Ramos (cell line): ENCODE measurements around the gene PDLIM7.

Experiments used
- in situ Hi-C: fragments of 300-500 bp; cut with MboI; formaldehyde crosslinking; loops from one replicate; pipeline ENCODE4 v1.14.3; 2022; ENCODE audit warnings: low sequenced_read_pairs; ENCODE audit not compliant: unreplicated experiment

Gene PDLIM7

DNA sequence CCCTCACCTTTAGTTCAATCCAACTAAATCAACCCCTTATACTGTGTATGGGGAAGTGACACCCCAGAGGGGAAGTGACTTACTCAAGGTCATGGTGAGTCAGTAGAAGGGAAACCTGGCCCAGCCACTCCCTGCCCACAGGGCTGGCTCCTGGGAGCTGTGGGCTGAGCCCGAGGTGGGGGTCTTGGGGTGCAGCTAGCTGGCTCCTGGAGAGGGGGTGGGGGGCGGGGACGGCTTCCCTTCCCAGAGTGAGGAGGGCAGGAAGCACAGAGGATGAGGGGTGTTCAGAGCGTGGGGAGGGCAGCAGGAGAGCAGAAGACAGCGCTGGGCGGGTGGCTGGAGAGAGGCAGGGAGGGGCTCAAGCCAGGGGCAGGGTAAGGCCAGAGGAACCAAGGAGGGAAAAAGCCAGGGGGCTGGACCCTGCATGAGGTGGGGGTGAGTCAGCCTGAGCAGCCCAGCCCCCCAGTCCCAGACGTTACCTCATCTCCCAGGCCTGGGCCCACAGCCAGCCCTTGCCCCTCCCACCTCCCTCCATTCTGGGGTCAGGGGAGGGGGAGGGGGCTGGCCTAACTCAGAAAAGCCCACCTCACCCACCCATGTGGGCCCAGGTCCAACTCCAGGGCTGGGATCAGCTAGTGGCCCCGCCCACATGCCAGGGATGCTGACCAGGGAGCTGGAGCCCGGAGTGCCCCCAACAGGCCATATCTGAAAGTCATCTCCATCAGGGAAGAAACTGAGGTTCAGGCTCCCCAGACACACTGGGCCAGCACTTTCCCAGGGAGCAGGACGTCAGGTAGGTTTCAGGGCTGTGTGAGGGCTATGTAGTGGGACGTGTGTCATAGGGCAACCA, 2.8 kb downstream of the PDLIM7 start:
- in situ Hi-C loops: loop anchor here (25.0 kb wide), 1 partner anchor 957 kb away; the partner anchor contains the start of genes CDHR2 and RNF44

DNA sequence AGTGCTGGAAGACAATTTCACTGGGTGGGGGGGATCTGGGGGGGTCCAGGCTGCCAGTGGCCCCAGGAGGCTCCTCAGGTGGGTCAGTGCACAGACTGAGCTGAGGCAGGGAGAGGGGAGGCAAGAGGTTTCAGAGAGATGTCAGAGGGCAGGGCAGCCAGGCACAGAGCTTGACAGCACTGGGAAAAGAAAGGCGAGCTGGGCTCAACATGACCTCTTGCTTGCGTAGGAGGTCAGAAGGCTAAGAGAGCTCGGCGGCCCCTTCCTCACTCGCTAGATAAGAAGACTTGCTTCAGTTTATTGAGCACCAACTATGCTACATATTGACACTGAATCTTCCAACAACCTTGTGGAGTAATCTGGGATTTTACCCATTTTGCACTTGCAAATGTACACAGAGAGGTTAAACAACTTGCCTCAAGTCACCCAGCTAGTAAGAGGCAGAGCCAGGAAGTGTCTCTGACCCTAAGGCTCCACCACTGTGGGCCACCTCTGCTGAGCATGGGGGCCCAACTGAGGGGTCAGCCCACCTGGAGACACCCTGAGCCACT, 3.5 kb downstream of the PDLIM7 start:
- in situ Hi-C loops: loop anchor here (25.0 kb wide), 1 partner anchor 957 kb away; the partner anchor contains the start of genes CDHR2 and RNF44

DNA sequence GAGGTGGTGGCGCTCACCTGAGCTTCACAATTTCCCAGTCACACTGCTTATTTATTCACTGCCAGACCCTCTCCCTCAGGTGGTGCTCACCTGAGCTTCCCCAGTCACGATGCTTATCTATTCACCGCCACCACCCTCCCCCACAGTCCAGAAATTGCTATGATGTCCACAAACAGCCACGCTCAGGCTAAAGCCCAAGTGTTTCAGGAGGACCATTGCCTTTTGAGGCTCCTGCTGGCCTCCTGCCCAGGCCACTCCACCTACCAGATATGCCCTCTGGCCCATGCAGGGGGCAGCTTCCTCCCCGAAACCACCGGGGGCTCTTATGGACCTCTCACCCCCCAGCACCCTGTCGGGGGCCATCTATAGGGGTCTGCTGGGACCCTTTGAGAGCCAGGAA, 4.6 kb downstream of the PDLIM7 start:
- in situ Hi-C loops: loop anchor here (25.0 kb wide), 1 partner anchor 956 kb away; the partner anchor contains the start of genes CDHR2 and RNF44

DNA sequence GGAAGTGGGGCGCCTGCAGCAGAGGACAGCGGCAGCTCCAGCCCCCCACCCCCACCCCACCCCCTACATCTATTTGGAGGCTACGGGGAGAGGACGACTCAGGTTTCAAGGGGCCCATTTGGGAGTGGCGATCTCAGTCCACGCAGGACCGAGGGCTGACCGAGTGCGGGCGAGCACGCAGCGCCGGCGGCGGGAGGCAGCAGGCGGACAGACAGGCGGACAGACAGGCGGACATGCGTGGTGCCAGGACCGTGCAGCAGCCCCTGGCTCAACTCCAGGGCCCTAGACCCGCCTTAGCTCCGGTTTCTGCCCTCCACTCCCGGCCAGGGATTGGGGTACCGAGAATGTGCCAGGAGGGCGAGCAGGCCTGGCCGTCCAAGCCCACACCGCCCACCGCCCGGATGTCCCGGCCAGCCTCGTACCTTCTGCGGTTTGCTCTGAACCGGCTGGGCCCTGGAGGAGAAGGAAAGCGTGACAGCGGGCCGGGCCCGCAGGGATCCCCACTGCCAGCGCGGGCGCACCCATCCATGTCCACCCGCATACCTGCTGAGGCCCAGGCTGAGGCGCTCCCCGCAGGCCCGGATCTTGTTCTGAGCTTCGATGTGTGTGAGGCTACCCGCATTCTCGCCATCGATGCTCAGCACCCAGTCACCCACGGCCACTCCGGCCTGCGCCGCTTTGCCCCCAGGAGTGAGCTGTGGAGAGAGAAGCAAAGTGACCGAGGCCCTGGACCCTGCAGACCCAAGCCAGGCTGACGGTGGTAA, 5.2 kb downstream of the PDLIM7 start:
- in situ Hi-C loops: loop anchor here (25.0 kb wide), 1 partner anchor 955 kb away; the partner anchor contains the start of genes CDHR2 and RNF44

DNA sequence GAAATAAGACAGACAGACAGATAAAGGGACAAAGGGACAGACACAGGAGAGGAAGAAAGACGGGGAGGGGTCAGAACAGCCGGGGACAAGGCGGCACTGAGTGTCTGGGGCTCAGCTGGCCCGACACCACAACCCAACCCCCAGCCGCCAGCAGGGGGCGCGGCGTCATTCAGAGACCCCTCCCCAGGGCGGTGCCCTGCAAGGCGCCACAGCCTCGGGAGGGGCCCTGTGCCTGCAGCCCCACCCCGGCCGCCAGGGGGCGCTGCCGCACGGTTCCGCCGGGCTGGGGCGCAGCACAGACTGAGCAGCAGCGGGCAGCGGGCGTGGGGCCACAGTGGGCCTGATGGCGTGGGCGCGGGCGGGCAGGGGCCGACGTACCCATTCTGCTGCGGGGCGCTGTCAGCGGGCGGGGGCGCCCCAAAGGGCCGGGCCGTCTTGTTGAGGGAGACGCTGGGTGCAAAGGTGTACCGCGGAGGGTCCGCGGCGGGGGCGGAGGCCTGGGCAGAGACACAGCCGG, 5.9 kb downstream of the PDLIM7 start:
- in situ Hi-C loops: loop anchor here (25.0 kb wide), 1 partner anchor 954 kb away; the partner anchor contains the start of genes CDHR2 and RNF44

DNA sequence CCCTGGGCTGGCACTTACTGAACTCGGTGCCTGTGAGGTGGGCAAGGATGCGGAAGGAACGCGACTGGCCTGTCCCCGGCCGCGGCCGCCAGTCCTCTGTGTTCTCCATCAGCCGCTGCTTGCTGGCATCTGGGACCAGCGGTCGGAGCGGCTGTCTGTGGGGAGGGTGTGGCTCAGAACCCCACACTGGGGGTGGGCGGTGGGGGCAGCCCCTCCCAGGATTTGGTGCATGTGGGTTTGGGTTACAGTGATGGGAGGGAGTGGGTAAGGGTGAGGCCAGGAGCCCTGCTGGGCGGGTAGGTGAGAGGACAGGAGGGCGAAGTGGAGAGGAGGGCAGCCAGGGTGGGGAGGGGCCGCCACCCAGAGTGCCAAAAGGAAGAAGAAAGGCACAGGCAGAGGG, 6.4 kb downstream of the PDLIM7 start:
- in situ Hi-C loops: loop anchor here (25.0 kb wide), 1 partner anchor 954 kb away; the partner anchor contains the start of genes CDHR2 and RNF44

DNA sequence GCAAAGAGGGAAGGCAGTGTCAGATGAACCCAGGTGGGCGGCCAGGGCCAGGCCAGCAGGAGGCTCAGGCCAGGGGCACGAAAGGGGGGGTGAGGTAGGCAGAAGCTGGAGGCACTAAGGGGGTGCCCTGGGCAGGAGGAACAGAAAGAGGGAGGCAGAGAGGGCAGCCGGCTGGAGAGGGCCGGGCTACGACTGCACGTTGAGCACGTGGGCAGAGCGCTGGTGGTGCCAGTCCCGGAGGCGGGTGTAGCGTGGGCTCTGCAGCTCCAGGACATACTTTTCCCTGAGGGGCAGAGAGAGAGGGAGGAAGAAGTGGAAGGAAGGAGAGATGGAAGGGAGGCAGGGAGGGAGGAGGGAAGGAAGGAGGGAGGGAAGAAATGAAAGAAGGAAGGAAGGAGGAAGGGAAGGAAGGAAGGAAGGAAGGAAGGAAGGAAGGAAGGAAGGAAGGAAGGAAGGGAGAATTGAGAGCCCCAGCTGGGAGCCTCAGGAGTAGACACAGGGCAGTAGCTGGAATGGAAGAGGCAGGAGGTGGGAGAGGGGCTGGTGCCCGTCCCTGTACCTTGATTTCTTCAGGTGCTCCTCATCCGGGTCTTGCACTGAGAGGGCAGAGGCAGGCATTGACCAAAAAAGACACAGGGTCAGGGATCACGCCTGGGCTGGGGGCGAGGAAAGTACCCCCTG, 7.0 kb downstream of the PDLIM7 start:
- in situ Hi-C loops: loop anchor here (25.0 kb wide), 1 partner anchor 953 kb away; the partner anchor contains the start of genes CDHR2 and RNF44

DNA sequence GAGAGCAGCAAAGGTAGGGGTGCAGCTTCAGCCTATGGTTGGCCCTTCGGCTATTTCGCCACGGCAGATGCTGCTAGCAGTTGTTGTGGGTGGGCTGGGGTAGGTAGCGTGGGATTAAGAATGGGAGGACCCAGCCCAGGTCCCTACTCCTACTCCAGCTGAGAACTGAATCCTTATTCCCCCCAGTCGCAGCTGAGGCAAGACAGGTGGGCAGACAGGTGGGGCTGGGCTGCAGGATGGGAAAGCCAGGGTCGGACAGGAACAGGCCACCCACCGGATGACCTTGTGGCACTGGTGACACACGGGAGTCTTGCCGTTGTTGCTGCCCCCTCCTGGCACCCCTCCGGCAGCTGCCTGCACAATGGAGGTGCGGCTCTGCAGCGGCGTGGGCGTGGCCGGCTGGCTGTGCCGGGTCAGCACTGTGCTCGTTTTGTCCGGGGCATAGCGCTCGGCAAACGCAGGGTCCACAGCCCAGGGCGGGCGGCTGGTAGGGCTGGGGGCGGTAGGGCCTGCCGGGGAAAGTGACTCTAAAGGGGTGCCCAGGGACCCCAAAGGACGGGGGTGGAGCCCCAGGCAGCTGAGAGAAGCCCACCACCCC, 8.2 kb downstream of the PDLIM7 start:
- in situ Hi-C loops: loop anchor here (25.0 kb wide), 1 partner anchor 952 kb away; the partner anchor contains the start of genes CDHR2 and RNF44

DNA sequence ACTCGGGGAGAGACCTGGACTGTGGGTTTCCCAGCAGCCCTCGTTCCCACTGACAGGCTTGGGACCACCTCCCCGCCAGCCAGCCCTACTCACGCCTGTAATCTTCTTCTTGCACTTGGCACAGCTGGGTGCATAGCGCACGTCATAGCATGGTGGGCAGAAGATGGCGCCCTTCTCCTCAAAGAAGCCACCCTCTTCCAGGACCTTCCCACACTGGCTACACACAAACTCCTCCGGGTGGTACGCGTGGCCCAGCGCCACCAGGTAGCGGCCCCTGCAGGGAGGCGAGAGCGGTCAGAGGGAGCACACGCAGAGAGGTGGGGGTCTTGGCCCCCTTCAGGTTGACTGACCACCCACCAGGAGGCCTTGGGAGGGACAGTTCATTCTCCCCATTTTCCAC, 9.4 kb downstream of the PDLIM7 start:
- in situ Hi-C loops: loop anchor here (25.0 kb wide), 1 partner anchor 951 kb away; the partner anchor contains the start of genes CDHR2 and RNF44

DNA sequence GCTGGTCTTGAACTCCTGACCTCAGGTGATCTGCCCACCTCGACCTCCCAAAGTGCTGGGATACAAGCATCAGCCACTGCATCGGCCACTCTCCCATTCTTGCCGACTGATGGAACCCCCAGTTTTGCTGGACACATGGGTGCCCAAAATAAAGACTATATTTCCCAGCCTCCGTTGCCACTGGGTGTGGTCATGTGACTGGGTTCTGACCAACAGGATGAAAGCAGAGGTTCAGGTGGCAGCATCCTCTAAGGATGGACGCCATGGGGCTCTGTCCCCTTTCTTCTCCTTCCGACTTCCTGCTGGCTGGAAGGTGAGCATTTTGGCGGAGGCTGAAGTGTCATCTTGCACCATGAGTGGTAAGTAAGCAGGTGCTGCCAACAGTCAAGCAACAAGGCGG, 10.3 kb downstream of the PDLIM7 start:
- in situ Hi-C loops: loop anchor here (25.0 kb wide), 1 partner anchor 950 kb away; the partner anchor contains the start of genes CDHR2 and RNF44

DNA sequence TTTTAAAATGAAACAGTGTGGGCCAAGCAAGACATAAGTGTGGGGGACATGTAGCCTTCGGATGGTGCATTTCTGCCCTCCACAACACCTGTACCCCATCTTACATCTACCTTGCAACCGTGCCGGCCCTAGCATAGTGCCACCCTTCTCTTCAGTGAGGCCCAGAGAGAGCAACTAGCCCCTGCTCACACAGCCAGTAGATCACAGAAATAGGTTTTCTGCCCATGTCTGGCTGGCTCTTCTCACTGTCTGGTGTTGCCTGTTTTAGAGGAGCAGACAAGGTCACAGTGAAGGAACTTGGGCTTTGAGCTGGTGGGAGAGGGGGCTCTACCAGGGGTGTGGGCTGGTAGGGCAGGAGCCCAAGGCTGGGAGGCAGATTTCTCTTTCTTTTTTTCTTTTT, 11.1 kb downstream of the PDLIM7 start:
- in situ Hi-C loops: loop anchor here (25.0 kb wide), 1 partner anchor 949 kb away; the partner anchor contains the start of genes CDHR2 and RNF44

DNA sequence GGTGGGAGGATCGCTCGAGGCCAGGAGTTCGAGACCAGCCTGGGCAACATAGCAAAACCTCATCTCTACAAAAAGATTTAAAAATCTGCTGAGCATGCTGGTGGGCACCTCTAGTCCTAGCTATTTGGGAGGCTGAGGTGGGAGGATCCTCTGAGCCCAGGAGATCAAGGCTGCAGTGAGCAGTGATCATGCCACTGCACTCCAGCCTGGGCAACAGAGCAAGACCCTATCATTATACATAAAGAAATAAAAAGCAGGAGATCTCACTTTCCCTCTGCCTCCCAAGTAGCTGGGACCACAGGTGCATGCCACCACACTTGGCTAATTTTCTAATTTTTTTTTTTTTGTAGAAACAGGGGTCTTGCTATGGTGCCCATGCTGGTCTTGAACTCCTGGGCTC, 11.7 kb downstream of the PDLIM7 start:
- in situ Hi-C loops: loop anchor here (25.0 kb wide), 1 partner anchor 948 kb away; the partner anchor contains the start of genes CDHR2 and RNF44

DNA sequence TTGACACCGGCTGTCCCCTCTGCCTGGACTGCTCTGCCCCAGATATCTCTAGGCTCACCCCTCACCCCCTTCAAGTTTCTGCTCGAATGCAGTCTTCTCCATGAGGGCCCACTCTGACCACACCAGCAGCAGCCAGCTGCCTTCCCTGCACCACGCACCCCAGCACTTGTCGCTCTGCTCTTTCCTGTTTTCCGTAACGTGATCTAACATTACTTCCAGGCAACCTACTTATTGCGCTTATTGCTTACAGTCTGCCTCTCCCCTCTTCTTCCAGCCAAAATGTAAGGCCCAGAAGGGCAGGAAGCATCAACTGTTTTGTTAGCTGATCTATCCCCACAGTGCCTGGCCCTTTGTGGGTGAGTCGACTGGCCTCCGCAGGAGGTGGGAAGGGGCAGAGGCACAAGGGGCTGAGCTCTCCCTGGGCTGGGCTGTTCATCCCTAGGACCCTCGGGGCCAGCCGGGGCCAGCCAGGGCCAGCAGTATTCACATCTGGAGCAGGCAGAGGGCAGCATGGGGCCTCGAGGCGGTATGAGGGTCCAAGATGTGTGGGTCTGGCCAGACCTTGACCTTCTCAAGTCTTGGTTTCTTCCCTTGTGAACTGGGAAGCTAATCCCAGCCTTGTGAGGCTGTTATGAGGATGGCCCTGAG, 12.4 kb downstream of the PDLIM7 start:
- in situ Hi-C loops: loop anchor here (25.0 kb wide), 1 partner anchor 948 kb away; the partner anchor contains the start of genes CDHR2 and RNF44

DNA sequence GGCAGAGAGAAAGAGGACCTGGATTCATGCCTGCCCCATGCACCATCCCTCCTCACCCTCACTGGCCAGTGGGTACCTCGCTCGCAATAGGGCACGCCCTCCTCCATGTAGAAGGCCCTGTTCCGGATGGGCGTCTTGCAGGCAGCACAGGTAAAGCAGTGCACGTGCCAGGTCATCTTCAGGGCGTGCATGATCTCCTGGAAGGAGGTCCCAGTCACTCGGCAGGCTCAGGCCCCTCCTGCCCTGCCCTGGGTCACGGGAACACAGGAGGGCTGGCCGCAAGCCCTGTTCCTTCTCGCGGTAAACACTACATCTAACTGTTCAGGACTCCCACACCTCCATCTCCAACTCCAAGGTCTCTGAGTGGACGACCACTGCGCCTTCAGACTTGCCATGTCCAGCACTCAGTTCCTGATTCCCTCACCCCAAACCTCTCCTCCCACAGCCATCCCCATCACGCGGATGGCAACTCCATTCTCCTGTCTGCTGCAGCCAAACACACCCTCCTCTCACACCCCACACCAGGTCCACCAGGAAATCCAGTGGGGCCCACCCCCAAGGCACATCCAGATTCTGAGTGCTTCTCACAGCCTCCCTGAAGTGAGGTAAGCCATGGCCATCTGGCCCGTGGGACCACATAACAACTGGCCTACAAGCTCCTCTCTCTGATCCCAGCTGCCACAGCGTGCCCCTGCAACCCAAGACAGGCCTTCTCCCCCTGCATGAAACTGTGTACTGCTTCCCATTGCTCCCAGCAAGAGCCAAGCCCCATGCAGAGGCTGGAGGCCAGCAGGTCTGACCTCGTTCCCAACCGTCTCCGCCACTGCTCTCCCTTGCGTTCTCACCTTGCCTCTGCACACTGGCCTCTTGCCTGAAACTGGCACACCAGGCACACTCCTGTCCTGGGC, 13.2 kb downstream of the PDLIM7 start:
- in situ Hi-C loops: loop anchor here (25.0 kb wide), 1 partner anchor 947 kb away; the partner anchor contains the start of genes CDHR2 and RNF44

DNA sequence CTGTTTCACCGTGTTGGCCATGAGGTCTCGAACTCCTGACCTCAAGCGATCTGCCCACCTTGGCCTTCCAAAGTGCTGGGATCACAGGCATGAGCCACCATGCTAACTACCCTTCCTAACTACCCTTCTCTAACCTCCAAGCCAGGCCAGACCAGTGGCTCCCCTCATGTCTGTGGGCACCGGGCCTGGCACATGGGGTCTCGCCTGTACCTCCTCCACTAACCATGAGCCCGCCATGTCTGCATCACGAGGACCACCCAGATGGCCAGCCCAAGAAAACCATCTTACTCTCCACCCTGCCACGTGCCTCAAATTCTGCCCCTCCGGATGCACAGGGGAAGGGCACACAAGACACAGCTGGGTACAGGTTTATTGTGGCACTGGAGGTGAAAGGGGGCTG, 14.4 kb downstream of the PDLIM7 start:
- in situ Hi-C loops: loop anchor here (25.0 kb wide), 1 partner anchor 946 kb away; the partner anchor contains the start of genes CDHR2 and RNF44

DNA sequence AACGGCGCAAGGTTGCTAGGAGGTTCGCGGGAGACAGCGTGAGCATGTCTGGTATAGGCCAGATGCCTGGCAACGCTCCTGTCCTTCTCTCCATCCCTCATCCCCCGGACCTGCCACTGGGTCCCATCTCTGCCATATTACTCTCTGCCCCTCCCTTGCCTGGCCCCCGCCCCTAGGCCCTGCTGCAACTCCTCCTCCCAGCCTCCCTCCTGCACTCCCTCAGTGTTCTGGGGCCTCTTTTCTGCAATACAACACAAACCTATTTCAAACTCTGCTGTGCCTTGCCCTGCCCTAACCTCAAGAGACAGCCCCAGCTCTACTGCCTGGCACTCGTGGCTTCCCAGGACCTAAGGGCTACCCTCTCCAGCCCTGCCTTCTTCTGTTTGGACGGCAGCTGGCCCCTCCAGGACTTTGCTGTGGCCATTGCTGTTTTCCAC, 15.0 kb downstream of the PDLIM7 start:
- in situ Hi-C loops: loop anchor here (25.0 kb wide), 1 partner anchor 945 kb away; the partner anchor contains the start of genes CDHR2 and RNF44

DNA sequence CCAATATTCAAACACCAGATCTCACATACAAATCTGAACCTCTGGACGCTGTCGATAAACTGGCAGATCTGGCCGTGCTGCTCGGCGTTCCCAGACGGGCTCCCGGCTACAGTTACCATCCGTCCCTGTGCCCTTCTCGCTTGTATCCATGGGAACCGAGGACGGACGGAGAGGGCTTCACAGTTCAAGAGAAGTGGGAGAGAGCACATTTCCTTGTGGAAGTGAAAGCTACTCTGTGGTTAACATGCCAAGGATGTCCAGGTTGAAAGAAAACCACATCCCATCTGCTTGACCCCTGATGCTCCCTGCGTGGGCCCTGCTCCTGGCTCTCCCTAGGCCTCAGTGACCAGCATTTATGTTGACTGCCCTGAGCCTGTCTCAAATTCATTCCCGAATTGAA, 17.6 kb downstream of the PDLIM7 start:
- in situ Hi-C loops: loop anchor here (25.0 kb wide), 1 partner anchor 942 kb away; the partner anchor contains the start of genes CDHR2 and RNF44
